Activated T-cell treated with anti-CD3 and anti-CD28 coated beads for 1 hour (primary cell): Measurements from ENCODE around the gene COL19A1.

Experiments used
- DNase-seq: peaks from one replicate; pipeline ENCODE4 v3.0.0-alpha.2; 2020; ENCODE audit warnings: low read depth

COL19A1 gene

GRCh38 chr6:70168681-70169377 is 302.5 kb downstream of the COL19A1 start:
- DNase-seq, result no peak

DNA sequence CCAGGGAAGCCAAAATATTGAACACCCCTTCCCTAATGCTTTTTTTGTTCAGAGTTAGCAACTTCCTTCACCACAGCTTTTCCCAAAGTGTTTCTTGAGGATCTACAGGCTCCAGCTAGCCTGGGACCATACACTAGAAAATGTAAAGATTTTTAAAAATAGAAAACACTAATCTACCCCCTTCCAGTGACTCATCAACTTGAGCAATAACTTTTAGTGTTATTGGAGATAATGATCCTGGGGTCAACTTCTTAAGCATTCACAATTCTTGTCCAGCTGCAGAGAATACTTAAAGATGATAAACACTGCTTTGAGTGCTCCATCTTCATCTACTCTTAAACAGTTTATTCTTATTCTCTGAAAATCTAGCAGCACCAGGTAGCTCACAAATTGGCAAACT is 304.9 kb downstream of the COL19A1 start:
- no peak for DNase-seq

- no peak for DNase-seq
These were observed 305.9 kb downstream of the COL19A1 start for GRCh38 chr6:70172252-70172651.

- no peak for DNase-seq
These were observed 309.4 kb downstream of the COL19A1 start for GRCh38 chr6:70175770-70176169.

DNA sequence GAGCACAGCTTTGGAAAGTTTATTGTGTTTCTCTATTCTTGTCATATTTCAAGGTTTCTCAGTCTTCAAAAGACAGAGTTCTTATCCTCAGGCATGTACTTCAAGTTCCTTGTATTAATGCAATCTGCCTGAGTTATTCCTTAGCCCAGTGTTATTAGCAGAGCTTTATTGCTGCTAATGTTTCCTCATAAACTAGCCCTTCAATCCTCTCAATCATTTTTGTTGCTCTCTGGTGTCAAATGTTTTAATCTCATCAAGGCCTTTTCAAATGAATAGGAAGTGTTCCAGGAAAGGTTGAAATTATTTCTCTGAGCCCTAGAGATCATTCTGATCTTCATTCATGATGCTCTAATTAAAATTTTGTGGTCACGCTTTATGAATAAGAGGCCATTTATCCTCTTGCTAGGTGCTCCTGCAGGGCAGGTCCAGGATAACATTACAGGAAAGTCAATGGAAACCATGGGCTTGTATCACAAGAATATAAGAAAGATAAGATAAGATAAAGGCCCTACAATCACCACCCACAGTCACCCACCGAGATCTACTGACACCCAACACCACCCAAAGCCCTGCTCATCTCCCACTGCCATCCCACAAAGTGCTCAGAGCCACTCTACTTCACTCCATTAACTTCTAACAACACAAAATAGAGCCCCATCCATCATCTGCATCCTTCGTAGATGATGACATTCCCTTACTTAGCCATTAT is 310.6 kb downstream of the COL19A1 start:
- DNase-seq, result no peak

GRCh38 chr6:70180183-70180900 is 314.0 kb downstream of the COL19A1 start:
- no peak for DNase-seq

- DNase-seq, result no peak
These were observed 314.7 kb downstream of the COL19A1 start for GRCh38 chr6:70180901-70181599.

DNA sequence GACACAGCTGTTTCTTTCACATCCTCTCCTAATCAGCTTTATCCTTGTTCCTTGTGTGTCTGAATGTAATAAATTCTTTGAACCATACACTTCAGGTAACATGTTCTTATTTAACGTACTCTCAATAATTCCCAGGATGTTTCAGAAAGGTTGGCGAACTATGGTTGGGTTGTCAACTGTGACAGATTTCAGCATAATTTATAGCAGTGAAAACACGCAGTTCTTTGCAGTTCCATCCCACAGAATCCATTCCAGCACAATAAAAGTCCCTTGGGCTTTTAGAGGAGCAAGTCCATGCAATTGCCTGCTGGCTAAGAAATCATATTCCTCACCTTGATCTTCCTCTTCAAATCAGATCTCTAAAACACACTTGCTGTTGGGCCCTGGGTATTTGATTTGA is 317.2 kb downstream of the COL19A1 start:
- no peak for DNase-seq

DNA sequence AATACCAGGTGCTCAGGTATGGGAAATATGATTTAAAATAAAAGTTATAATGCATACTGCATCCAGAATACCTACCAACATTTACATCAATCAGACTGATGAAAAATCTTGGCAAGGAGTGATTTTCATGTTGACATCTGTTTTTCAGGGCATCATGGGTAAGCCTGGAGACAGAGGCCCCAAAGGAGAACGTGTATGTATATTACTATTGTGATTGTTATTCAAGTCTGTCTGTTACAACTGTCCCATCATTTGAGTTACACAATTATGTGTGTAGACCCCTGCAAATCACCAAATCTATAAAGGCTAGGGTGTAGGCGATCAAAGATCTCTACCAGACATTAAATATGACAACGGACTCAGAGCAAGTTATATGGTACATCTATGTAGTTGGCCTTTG is 318.4 kb downstream of the COL19A1 start:
- DNase-seq, result no peak

DNA sequence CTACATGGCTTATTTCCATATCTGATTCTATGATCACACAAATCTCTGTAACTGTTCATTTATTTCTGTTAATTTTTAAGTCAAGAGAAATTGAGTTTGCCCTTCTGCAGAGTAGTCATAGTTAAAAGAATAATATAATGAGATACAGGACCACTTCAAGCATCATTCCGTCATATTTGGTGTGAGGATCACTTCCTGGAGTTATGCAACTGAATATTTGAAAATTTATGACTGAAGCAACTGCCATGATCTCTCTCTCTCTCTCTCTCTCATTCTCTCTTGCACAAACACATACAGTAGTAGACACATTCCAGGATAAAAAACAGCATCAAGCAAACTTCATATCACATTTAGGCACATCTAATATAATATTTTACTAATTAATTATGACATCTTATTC is 320.1 kb downstream of the COL19A1 start:
- DNase-seq, result no peak

- no peak for DNase-seq
These were observed 321.8 kb downstream of the COL19A1 start for GRCh38 chr6:70188202-70188601.

DNA sequence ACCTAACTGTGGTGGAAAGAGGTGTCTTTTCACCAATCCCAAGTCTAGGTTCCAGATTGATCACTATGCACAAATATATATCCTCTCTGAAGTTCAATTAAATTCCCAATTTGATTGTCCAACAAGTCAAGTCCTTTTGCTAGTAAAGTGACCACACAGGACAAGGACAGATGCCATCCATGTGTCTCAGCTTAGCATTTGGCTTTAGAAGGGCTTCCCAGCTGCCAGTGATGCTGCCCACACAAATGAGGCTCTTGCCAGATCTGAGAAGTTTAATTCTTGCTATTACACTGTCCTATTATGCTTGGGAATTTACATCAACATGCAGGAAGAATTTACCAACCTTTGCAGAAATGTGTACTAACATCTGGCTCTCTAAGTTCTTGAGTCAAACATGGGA is 328.1 kb downstream of the COL19A1 start:
- no peak for DNase-seq

DNA sequence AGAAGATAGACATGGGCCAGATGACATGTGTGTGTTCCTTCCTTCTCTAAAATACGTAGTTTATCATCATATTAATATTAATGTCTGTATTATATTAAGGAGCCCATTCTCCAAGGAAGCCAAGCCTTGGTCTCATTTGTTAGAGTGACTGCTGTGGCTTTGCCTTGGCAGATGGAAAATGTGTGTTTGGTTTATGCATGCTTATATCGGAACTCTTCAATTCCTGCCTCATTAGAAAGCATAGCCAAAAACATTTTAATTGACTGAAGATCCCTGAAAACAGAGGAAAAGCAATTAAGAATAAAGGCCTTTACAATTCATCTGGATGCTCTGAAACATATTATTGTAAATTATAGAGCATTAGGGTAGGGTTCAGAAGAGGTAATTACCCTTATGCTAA is 330.2 kb downstream of the COL19A1 start:
- no peak for DNase-seq

DNA sequence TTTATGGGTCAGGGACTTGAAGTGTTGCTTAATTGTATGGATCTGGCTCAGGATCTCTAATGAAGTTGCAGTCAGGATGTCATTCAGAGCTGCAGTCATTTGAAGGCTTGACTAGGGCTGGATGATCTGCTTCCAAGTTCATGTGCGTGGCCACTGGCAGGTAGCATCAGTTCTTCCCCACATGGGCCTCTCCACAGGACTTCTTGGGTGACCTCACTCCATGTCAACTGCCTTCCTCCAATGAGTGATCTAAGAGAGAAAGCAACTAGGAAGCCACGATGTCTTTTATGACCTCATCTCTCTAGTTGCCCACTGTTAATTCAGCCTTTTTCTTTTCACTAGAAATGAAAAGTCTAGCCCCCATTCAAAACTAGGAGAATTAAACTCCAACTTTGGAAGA is 332.4 kb downstream of the COL19A1 start:
- no peak for DNase-seq

- DNase-seq, result no peak
These were observed 342.0 kb downstream of the COL19A1 start for GRCh38 chr6:70208235-70208790.

GRCh38 chr6:70210462-70210861 is 344.1 kb downstream of the COL19A1 start:
- no peak for DNase-seq

DNA sequence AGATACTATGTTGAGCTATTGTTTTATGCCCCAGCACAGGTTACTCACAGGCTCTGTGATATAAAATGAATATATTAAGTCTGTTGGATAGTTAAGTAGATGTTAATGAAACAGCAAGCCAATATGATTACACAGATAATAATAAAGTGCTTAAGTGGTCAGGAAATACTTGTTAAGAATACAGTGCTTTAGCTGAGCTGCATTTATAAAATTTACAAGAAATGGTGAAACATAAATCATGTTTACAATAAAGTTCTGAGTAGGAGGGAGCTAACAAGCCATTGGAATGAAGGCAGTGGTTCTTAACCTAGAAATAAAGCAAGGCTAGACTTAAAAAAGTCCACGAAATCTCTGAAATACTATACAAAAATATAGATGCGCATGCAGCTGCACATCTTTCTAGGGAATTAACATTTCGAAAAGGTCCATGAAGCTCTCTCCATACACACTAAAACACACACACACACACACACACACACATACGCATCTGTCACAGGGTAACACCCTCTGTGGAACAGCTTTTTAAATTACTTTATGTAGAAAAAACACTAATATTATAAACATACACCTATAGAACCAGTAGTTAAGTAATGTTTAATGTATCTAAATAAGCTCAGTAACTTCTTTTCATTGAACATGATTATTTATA is 349.2 kb downstream of the COL19A1 start:
- no peak for DNase-seq

- DNase-seq, result no peak
These were observed 350.4 kb downstream of the COL19A1 start for GRCh38 chr6:70216767-70217166.

DNA sequence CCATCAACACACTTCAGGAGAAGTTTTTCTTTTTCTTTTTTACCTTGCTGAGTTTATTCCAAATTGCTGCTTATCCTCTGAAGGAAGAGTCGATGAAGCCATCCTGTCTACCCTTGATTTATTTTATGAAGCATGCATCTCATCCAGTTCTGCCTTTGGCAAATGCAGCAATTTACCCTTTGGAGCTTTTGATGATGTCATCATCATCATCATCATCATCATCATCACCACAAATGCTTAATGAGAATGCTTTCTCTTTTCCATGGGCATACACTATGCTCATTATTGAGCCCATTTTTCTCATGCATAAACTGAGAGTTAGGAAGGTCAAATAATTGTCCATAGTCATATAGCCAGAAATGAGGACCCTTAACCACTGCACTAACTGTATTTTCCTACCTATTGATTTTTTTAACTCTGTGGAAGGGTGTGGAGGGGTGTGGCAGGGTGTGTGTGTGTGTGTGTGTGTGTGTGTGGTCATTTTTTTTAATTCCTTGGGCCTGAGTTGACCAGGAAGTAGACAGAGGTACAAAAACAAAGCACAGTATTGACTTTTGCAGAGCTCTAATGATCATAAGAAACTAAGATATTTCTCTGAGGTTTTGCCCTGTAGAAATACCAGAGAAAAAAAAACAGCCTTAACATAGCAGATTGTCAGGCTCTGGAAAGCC is 353.7 kb downstream of the COL19A1 start:
- no peak for DNase-seq

GRCh38 chr6:70221025-70221714 is 354.8 kb downstream of the COL19A1 start:
- DNase-seq, result no peak
